Measurements from ENCODE around the gene B9D1.

The B9D1 gene

DNA sequence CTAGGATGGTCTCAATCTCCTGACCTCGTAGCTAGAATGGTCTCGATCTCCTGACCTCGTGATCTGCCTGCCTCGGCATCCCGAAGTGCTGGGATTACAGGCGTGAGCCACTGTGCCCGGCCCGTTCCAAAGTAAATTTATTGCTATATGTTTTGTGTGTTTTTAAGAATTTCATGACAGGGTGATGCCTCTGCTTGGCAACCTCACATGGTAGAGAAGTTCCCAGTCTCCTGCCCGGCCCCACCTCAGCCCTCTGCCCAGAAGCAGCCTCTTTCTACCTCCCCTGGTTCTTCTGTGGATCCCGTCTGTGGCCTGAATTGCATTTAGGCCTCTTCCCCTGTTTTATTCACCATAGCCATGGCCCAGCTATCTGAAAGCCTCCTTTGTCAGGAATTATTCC is 55.0 kb downstream of the B9D1 start:
- TF ChIP-seq, protein P1, sequence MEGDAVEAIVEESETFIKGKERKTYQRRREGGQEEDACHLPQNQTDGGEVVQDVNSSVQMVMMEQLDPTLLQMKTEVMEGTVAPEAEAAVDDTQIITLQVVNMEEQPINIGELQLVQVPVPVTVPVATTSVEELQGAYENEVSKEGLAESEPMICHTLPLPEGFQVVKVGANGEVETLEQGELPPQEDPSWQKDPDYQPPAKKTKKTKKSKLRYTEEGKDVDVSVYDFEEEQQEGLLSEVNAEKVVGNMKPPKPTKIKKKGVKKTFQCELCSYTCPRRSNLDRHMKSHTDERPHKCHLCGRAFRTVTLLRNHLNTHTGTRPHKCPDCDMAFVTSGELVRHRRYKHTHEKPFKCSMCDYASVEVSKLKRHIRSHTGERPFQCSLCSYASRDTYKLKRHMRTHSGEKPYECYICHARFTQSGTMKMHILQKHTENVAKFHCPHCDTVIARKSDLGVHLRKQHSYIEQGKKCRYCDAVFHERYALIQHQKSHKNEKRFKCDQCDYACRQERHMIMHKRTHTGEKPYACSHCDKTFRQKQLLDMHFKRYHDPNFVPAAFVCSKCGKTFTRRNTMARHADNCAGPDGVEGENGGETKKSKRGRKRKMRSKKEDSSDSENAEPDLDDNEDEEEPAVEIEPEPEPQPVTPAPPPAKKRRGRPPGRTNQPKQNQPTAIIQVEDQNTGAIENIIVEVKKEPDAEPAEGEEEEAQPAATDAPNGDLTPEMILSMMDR (IDR thresholded peaks at IDR 0.05; ENCODE audit: low read depth, low read length), result no peak
- DNase-seq (ENCODE audit: extremely low read depth, low read depth), result no peak

DNA sequence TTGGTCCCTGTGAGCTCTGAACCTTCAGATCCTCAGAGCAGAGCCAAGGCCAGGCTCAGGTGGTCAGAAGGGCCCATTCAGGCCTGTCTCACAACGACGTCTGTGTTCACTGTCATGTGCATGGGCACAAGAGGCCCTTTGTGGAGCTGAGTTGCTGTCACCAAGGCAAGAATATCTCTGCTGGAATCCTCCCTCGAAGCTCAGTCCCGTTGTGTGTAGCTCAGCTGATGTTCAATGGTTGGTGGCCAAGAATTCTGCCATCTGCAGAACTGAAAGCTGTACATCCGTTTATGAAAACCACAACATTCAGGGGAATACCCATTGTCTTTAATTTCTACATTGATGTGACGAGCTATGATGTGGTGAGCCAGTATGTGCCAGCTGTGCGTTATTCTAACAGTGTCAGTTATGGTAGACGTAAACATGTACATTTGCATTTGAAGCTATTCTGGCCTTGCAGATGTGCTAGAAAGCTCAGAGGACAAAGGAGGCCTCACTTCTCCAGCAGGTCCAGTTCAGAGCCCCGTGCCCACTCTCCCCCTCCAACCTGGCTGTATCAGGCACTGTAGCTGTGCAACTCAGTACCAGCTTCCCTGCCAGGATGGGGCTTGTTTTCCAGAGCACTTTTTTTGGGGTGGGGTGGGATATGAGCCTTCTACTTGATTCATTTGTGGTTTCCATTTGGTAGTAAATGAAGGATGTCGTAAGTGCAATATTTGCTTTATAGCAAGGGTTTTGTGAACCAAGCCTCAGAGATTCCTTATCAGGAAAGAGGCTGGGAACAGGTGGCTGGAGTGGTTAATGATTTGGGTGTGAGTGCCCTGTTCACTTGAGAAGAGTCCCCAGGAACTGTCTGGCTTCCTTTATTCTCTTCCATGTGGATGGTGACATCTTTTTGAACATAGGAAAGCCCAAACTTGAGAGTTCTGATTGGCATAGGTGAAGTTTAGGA is 56.1 kb downstream of the B9D1 start:
- TF ChIP-seq, protein P1 (IDR thresholded peaks at IDR 0.05; ENCODE audit: low read depth, low read length), result no peak
- DNase-seq (ENCODE audit: extremely low read depth, low read depth), result no peak

DNA sequence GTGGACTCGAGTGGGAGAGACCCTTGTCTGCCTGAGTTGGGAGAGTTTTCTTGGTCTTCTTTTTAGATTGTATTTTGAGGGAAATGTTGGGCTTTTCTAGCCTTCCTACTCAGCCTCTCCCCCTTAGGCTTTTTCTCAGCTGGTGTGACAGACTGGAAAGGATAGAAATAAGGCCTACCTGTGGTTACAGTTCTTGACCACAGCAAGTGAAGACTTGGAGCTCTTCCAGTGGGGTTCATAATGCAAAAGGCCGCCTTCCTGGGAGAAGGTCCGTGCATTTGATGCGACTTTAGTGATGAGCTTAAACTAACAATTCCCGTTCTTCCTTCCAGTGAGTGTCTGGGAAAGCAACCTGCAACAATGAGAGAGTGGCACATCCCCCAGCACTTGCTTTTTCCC is 56.8 kb downstream of the B9D1 start:
- DNase-seq (ENCODE audit: extremely low read depth, low read depth), result no peak
- TF ChIP-seq, protein P1 (IDR thresholded peaks at IDR 0.05; ENCODE audit: low read depth, low read length), result no peak

DNA sequence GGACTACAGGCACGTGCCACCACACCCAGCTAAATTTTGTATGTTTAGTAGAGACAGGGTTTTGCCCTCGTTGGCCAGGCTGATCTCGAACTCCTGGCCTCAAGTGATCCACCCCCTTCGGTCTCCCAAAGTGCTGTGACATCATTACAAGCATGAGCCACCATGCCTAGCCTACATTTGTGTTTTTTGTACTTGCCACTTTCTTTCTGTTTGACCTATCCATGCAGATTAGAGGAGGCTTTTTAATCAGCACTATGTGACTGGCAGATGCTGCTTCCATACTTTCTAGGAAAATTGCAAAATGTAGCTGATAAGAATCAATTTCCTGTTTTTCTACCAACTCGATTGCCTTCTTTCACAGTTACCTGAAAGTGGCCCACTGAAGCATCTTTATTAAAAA is 57.3 kb downstream of the B9D1 start:
- TF ChIP-seq, protein P1 (IDR thresholded peaks at IDR 0.05; ENCODE audit: low read depth, low read length), result no peak
- DNase-seq (ENCODE audit: extremely low read depth, low read depth), result no peak

DNA sequence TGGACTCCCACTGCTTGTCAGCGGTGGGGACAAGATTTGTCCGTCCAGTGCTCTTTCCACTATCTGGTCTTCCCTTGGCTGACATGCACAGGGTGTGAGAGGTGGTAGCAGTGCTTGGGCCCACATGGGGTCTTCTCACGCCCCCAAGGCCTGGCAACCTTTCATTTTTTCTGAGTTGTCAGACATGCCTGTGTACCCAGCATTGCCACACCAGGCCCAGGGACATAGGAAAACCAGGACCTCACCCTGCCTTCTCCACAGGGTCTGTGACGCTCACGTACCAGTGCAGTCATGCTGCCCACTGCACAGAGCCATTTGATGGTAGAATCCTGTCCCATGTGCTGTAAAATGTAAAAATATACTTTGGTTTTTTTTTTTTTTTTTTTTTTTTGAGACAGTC is 57.8 kb downstream of the B9D1 start:
- TF ChIP-seq, protein P1 (IDR thresholded peaks at IDR 0.05; ENCODE audit: low read depth, low read length), result no peak
- DNase-seq (ENCODE audit: extremely low read depth, low read depth), result no peak

DNA sequence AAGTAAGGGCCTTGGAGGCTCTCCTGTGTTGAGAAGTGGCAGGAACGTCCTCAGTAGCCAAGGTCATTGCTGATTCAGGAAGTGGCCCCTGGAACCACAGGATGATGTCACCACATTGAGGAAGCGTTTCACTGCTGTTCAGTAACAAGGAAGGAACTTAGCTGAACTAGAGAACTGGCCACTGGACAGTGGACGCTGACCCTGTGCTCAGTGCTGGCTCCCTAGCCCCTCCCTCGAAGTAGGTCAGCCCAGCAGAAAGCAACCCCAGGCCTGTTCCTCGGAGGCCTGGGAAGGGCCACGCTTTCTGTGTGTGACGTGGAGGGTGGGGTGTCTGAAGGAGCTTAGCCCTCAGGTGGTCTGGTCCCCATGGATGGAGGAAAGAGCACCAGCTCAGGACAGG is 58.3 kb downstream of the B9D1 start:
- TF ChIP-seq, protein P1 (IDR thresholded peaks at IDR 0.05; ENCODE audit: low read depth, low read length), result no peak
- DNase-seq (ENCODE audit: extremely low read depth, low read depth), result no peak

DNA sequence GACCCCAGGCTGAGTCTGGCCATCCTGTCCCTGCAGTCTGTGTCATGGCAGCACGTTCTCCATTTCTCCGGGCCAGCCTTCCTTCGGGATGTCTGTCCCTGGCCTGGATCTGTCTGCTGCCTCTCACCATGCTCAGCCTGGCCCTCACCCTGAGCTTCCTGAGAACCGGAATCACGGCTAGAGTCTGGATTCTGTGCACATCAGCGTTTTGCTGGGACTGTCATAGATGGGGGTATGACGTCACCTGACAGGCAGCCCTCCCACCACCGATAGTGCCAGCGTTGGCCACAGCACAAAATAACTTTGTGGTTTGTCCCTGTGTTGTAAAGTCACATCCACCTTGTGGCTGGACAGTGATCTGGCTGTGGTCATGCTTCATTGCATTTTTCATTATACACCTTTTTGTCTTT is 59.2 kb downstream of the B9D1 start:
- TF ChIP-seq, protein P1 (IDR thresholded peaks at IDR 0.05; ENCODE audit: low read depth, low read length), result no peak
- no peak for DNase-seq (ENCODE audit: extremely low read depth, low read depth)

Measured in AG09319 (cell line).